Activated effector memory CD4-positive, alpha-beta T cell treated with Interleukin-2 at 50 U/mL for 16 hours (primary cell): ENCODE results near the gene ALDH3A1.
"Not testable (repeated sequence)": the region's sequence is repeated elsewhere in the genome, so short reads cannot be mapped to it uniquely, and the experiment has no call there.

ENCODE experiments used
- DNase-seq: peaks from one replicate; pipeline ENCODE4 v3.0.0-alpha.2; 2020

ALDH3A1 gene

DNA sequence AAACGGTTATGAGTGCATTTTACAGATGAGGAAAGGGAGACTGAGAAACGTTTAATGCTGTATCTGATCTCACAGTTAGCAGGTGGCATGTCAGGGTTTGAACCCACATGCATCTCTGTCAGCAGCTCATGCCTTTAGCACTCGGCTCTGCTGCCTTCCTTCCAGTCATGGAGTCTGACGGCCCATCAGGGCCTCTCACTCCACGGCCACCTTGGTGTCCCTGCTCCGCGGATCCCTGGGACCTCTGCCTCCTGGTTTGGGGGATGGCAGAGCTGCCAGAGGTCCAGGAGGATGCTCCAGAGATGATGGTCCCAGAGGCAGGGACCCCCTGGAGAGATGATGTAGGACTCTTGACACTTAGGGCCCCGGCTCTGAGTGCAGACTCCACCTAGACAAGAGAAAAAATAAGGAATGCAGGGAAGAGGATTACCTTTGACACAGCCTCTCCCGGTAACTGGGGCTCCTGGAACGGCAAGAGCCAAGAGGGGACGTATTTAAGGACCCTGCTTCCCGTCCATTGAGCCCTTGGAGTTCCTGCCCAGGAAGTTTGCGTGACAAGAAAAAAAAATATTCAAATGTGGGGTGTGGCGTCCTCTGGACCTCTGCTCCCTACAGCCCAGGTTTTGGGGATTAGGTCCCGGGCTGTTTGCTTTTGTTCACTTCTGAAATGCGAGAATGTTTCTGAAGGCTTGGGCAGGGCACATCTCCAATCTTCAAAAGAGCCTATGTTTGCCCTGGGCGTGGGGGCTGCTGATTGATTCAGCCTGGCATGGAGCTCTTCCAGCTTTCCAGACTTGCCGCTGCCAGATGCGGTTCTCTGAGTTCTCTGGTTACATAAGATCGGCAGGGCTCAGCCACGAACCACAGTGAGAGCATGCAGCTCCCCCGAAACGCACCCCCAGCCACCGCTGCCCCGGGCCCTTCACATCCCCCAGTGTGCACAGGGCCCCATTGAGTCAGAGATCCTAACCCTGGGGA lies at the start of gene ALDH3A1:
TSS of gene ALDH3A1 (minus strand) at position 470 of the 978 bp plus-strand sequence. CDS start 3,169 bp downstream, outside the sequence.
- DNase-seq, result no peak

DNA sequence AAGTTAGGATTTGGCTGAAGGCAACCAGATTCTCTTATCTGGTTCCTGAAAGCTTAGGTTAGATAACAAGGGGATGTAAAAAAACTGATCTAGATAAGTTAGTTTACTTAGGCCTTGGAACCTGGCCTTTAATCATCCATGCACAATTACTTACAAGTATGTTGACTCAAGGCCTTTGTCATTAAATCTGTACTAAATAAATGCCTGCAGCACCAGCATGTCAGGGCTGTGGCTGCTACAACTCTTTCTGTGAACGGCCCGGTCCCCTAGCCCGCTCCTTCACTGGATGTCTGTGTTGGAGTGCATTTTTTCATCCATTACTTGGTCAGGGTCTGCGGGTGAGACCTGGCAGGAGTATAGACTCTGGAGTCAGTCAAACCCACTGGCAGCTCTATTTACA lies 48.4 kb upstream of the ALDH3A1 start:
- DNase-seq, result no peak

DNA sequence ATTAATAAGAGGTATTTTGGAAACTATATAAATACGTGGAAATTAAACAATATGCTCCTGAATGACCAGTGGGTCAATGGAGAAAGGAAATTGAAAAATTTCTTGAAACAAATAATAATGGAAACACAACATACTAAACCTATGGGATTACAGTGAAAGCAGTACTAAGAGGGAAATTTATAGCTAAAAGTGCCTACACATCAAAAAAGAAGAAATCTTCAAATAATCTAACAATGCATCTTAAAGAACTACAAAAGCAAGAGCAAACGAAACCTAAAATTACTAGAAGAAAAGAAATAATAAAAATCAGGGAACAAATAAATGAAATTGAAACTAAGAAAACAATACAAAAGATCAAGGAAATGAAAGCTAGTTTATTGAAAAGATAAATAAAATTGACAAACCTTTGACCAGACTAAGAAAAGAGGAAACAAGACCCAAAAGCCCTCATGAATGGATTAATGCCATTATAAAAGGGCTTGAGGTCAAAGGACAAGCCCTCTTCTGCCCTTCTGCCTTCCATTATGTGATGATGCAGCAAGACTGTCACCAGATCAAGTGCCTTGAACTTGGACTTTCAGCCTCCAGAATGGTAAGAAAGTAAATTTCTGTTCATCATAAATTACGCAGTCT lies 43.9 kb upstream of the ALDH3A1 start:
- DNase-seq, result no peak

DNA sequence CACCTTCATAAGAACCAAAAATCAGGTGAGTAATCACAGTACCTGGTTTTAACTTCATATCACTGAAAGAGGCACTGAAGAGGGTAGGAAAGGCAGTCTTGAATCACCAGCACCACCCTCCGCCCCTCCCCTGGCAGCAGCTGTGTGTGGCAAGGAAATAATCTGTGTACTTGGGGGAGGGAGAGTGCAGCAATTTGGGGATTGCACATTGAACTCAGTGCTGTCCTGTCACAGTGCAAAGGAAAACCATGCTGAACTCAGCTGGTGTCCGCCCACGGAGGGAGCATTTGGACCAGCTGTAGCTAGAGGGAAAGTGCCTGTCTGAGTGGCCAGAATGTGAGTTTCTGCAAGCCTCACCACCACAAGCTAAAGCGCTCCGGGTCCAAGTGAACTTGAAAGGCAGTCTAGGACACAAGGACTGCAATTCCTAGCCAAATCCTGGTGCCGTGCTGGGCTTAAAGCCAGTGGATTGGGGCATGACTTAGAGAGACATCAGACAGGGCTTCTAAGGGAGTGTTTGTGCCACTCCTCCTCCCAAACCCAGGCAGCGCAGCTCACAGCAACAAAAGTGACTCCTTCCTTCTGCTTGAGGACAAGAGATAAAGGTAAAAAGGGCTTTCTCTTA lies 39.7 kb upstream of the ALDH3A1 start:
- no peak for DNase-seq

DNA sequence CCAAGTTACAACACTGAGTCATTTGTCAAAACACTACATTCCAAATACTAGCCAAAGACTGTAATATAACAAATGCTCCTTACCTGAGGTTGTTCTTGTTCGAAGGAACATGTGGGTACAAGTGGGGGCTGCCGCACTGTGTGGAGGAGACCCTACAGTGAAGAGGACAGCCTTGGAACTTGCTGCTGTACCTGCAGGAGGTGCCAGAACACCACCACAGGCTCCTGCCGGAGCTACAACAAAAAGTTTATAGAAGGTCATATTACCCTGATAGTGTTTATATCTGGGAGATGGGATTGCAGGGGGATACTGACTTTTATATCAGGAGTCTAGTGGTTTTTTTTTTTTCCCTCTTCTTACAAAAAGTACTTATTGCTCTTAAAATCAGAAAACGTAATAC lies 37.8 kb upstream of the ALDH3A1 start:
- DNase-seq, result no peak

DNA sequence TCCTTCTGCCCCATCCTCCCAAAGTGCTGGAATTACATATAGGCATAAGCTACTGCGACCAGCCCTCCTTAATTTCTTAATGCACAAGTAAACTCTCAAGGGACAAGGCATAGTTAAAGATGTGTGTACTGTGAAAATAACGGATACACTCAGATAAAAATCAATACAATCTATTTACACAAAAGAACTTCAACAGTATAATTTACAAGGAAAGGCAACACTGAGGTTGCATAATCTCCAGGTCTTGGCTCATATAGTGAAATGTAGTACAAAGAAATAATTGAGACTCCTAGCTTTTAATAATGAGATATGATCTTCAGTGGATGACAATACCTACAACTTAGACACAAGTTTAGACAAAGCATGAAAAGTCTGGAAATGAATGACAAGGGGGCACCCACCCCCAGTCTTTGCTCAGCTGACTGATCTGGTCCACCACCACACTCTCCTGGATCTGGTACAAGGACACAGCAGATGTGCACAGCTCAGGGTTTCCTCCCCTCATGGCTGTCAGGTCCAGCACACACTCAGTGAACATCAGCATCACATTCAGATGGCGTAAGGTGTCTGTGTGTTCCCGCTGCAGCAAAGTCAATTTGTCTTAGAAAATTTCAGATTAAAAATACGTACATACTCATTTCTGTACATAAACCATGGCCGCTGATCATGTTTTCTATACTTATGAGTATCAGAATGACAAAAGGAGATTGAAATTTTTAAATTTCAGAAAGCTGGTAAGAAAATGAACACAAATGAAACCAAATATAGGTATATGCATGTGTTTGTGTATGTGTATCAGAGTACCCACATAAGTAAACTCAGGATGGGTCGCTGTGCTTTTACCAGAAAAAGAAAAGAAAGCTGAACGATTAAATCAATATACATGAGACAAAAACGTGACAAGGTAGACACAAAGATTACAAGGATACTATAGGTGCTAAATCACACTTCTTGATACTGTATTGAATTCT lies 33.7 kb upstream of the ALDH3A1 start:
- no peak for DNase-seq

DNA sequence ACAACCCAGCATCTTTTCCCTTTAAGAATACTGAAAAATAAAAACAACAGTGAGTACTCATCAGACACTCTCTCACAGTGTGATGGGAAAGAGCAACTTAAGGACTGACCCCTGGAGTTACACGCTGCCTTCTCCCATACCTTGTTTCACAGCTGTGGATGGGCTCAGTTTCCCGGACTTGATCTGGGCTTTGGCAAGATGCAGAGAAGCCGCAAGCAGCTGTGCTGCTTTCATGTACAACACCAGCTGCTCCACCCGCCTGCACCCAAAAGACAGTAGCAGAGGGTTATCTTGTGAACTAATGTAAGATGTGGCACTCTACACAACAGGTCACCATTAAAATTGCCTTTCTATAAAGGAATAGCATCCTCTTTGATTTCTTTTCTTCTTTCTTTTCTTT lies 32.7 kb upstream of the ALDH3A1 start:
- DNase-seq, result no peak

DNA sequence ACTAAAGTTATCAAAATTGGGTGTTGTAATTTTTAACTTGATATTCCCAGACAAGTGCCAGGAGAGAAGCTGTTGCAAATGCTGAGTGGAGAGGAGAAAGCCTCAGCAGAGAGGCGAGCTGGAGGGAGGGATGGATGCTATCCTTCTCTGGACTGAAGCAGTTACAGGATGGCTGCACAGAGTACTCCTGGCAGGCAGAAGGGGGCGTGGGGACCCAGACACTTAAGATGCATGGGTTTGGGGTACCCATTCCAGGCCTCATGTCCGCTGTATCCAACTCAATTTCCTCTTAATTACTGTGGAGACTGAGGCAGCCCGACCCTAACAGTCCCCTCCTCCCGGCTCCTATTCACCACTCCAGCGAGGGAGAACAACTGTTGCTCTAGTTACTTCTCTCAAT lies 25.4 kb upstream of the ALDH3A1 start:
- DNase-seq, result no peak

DNA sequence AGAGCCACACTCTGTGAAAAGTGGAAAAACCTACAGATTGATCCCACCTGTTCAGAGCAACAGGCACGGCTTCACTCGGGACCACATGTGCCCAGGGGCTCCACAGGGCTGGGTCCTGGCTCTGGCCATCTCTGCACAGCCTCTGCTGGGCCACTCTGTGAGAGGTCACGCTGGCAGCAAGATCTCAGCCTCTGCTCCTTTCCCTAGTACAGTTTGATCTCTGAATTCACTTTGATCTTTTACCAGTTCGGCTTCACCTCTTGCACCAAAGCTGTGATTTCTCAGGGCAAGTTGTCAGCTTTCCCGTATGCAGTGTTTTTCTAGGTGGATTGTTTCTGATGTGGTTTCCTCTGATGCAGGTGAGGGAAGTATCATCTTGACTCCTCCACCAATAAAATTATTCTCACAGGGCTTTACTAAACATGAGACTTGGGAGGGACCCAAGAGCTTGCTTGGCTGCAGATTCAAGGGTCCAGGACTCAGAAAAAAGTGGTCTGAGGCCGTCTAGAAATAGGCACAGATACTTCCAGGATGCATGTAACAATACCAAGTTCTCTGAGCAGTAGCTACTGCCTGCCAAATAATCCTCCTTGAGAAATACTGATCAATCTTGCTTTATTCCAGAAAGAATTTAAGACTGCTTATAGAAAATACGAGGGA lies 24.0 kb upstream of the ALDH3A1 start:
- no peak for DNase-seq

DNA sequence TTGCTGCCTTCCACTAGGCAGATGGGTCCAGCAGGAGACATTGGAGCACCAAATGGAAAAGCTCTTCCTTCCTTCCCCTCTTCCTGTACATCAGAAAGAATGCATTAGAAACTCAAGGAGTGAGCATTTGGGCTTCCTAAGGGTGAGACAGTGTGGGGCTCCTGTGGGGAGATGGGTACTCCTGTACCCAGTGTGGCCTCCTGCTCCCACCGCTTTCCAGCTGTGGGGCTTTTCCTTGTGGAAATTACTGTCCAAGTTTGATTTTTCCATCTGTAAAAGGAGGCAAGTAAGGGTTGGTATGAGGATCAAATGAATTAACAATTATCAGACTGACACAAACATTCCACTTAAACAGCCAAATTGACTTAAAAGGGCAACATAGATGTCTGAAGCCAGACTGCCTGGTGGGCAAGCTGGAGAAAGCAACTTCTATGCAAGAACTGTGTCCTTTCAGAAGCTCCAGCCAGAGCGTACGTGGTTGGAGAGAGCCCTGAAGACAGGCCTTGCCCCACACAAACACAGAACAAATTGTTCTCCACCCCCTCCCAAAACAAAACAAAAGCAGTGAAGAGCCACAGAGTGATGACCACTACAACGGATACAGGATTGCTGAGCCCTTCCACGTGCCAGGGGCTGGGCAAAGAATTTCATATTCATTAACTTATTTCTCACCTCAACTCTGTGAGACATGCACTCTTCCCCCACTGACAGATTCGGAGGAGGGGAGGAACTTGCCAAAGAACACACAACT lies 23.1 kb upstream of the ALDH3A1 start:
- DNase-seq, result no peak

DNA sequence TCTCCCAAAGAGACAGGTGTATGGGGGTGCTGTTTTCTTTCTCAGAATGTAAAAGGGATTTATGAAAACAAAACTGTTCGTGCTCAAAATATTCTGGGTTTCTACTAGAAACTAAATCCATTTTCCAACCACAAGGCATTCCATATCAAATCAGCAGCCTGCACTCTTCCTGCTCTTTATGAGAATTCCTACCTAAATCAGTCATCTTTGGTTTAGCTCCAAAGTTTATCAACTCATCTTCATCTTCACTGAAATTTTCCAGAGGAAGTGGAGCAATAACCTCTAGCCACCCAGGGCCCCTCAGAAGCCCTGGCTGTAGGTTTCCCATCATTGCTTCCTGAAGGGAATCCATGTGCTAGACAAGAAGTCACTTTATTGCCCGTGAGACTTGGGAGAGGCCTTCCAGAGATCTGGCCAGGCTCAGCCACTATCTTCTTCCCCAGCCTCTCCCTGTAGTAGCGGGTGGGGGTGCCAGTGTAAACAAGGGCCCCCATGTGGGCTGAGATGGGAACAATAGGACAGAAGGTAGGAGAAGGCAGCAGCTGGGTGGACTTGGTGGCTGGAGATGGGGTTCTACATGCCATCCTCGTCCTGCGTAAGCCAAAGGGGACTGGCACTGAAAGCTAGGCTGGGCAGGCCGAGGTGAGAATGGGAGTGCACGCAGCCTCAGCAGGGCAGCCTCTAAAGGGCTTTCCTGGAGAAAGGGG lies 22.0 kb upstream of the ALDH3A1 start:
- DNase-seq, result no peak

DNA sequence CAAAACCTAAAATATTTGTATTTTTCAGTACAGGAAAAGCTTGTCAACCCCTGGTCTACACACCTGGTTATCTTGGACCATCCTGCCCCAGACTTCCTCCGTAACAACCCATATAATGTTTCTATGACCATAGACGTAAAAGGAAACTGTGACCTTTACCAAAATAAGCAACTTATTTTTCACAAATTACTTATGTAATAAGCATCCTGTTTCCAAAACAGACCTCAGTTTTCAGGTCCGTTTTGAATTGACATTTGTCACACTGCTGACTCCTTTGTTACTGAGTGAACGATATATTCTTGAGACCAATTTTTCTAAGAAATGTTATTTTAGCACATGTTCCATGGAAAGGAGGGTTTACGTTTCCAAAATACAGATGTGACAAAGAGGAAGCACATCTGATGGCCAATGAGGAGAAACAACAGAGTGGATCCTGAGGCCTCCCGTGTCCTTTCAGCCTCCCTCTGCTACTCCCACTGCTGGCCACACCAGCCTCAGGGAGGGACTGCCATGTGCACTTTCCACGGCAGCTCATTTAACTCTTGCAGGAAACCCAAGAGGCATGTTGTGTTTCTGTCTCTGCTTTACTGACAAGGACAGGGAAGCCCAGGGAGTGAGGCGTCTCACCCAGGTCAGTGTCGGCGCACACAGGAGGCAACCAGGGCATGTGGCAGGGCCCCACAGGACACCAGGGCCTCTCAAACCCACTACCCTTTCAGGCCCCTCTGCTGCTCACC lies 20.1 kb upstream of the ALDH3A1 start:
- no peak for DNase-seq

DNA sequence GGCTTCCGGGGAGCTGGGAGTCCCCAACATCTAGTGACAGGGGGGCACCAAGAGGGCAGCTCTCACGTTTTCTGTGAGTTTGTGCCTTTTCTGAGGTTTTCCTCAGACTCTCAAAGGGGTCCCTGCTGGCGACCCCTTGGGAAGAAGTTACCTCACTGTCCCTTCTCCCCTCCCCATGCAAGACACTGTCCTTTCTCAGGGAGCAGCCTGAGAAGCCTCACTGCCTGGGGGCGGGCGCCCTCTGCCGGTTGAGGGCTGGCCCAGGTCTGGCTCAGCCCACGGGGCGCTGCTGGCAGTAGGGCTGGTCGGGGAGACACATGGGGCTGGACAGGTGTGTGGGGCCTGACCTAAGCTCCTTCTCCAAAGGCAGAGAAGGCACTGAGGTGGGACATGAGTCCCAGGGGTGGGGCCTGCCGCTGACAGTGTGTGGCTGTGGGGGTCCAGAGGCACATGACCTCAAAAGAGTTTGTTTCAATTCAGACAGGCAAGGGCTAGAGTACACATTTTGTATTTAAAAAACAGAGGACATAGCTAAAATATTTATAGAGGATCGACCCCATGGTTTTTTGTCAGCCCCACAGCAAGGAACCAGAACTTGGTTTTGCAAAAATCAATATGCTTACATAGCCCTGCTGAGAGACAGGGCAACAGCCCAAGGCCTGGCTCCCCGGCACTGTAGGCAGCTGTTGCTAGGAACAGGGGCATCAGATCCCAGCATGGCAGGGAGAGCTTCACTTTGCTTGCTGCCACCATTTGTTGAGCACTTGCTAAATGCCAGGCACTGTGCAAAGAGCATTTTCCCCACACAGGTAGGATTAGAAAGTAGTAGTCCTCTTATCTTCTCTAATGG lies 18.5 kb upstream of the ALDH3A1 start:
- DNase-seq, result peak; percentile 65

DNA sequence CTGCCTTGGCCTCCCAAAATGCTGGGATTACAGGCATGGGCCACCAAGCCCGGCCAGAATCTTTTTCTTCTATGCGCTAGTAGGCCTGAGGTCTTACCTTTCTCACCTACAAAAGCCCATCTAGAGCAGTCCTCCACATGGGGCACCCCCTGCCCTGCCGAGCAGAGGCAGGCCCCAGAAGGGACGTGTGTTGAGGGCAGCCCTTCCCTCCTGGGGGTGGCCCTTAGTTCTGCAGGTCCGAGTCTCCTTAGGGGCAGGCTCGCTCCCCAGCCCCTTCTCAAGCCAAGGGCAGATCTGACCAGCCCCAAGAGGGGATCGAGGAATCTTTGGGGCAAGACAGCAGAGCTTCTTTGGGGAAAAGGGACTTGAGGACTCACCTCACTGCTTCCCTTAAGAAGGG lies 17.9 kb upstream of the ALDH3A1 start:
- DNase-seq, result no peak

DNA sequence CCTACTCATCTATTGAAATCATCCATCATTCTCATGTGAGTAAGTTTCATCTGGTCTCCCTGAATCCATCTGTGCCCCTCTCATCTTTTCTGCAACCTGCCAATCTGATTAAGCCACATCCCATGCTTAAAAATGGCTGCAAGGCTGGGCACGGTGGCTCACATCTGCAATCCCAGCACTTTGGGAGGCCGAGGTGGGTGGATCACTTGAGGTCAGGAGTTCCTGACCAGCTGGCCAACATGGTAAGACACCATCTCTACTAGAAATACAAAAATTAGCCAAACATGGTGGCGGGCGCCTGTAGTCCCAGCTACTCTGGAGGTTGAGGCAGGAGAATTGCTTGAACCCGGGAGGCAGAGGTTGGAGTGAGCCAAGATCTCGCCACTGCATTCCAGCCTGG lies 15.9 kb upstream of the ALDH3A1 start:
- not testable (repeated sequence) for DNase-seq

DNA sequence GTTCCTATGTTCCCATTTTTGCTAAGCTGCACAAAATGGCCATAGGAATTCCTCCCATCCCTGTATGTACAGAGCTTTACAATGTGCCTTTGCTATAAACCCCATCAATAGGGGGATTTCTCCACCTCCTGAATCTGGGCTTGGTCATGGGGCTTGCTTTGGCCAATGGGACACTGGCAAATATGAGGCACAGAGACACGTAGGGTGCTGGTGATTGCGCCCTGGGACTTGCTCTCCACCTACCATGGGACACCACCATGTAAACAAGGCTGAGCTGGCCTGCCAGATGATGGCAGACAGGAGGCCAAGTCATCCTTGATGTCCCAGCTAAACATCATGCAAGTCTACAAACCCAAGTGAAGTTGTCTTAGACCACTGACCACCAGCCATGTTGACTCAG lies 15.3 kb upstream of the ALDH3A1 start:
- DNase-seq, result no peak

DNA sequence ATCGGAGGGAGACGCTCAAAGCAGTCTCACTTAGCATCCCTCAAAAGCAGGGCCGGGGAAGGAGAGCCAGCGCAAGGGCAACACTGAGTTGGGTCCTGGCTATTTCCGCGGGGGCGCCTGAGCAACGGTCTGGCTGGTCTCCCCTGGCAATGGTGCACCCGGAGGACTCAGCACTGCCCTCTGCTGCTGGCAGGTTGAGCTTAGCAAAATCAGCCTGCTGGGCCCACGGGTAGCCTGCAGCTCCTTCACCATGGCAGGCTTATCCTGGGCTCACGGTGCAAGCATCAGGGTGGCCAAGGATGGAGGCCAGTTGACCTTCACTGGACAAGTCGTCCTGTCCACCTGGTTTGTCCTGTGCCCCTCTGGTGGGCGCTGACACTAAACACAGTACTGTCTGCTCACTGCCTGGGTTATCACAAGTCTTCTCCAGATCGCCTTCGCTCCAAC lies 14.4 kb upstream of the ALDH3A1 start:
- DNase-seq, result peak; percentile 23

DNA sequence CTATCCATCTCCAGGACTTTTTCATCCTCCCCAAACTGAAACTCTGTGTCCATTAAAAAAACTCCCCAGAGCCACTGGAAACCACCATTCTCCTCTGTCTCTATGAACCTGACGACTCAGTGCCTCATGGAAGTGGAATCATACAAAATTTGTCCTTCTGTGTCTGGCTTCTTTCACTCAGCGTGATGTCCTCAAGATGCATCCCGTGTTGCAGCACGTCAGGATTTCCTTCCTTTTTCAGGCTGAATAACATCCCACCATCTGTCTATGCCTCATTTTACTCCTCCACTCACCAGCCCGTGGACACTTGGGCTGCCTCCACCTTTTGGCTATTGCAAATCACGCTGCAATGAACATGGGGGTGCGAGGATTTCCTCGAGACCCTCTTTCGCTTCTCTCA lies 12.6 kb upstream of the ALDH3A1 start:
- no peak for DNase-seq
